Neuronal stem cell (in vitro differentiated cells): ENCODE results near the gene JAML.

Experiments
- DNase-seq: peaks from one replicate; pipeline ENCODE4 v3.0.0-alpha.2; 2013; ENCODE audit warnings: low spot score
- H2AFZ ChIP-seq: one replicate; pipeline ENCODE4 v1.6.1; 2013; ENCODE audit warnings: mild to moderate bottlenecking, low read length, inconsistent platforms
- H2AK5ac ChIP-seq: 2 replicates; pipeline ENCODE4 v1.6.1; 2013; ENCODE audit warnings: low read depth, mild to moderate bottlenecking, inconsistent platforms, low read length, moderate library complexity, mixed read lengths
- H2BK120ac ChIP-seq: 2 replicates; pipeline ENCODE4 v1.6.1; 2013; ENCODE audit warnings: low read depth, mild to moderate bottlenecking, inconsistent platforms, low read length, moderate library complexity, mixed read lengths
- H2BK12ac ChIP-seq: one replicate; pipeline ENCODE4 v1.6.1; 2013; ENCODE audit warnings: low read length, inconsistent platforms
- H2BK15ac ChIP-seq: 2 replicates; pipeline ENCODE4 v1.6.1; 2013; ENCODE audit warnings: mild to moderate bottlenecking, low read length, inconsistent platforms, mixed read lengths
- H2BK5ac ChIP-seq: one replicate; pipeline ENCODE4 v1.6.1; 2013; ENCODE audit warnings: inconsistent platforms, mild to moderate bottlenecking, low read length, moderate library complexity
- H3K14ac ChIP-seq: one replicate; pipeline ENCODE4 v1.6.1; 2013; ENCODE audit warnings: low read length, inconsistent platforms
- H3K18ac ChIP-seq: 2 replicates; pipeline ENCODE4 v1.6.1; 2013; ENCODE audit warnings: low read length, inconsistent platforms
- H3K23ac ChIP-seq: 2 replicates; pipeline ENCODE4 v1.6.1; 2013; ENCODE audit warnings: low read depth, mild to moderate bottlenecking, mixed read lengths, low read length, inconsistent platforms; ENCODE audit not compliant: poor library complexity
- H3K27ac ChIP-seq: replicated peaks from 3 replicates; pipeline ENCODE4 v1.5.1; 2013; ENCODE audit warnings: low read length, inconsistent platforms
- H3K27me3 ChIP-seq, 3 experiments: 2 replicates each; pipeline ENCODE4 v1.6.1; 2013; ENCODE audit warnings: low read length in 3 of 3, mild to moderate bottlenecking in 2 of 3, inconsistent platforms in 1 of 3, low read depth in 1 of 3, mixed read lengths in 1 of 3, moderate library complexity in 1 of 3; ENCODE audit not compliant: control insufficient read depth in 3 of 3, insufficient read depth in 3 of 3
- H3K36me3 ChIP-seq, 2 donors: replicated peaks in 1 of 2; 2 replicates each; pipeline ENCODE4 v1.6.1; 2013; ENCODE audit warnings: low read length in 2 of 2; ENCODE audit not compliant: control insufficient read depth in 2 of 2, insufficient read depth in 2 of 2
- H3K4ac ChIP-seq: 2 replicates; pipeline ENCODE4 v1.6.1; 2013; ENCODE audit warnings: inconsistent platforms, mild to moderate bottlenecking, low read length, moderate library complexity
- H3K4me1 ChIP-seq, 2 donors: 1 replicate in 1 of 2; 2 replicates in 1 of 2; pipeline ENCODE4 v1.6.1; 2013; ENCODE audit warnings: low read length in 2 of 2, low read depth in 1 of 2; ENCODE audit not compliant: control insufficient read depth in 2 of 2, insufficient read depth in 1 of 2
- H3K4me2 ChIP-seq: one replicate; pipeline ENCODE4 v1.6.1; 2013; ENCODE audit warnings: mild to moderate bottlenecking, low read length, inconsistent platforms; ENCODE audit not compliant: insufficient read depth, poor library complexity, severe bottlenecking
- H3K4me3 ChIP-seq, 2 donors: 2 replicates each; pipeline ENCODE4 v1.5.1; 2013; ENCODE audit warnings: low read length in 2 of 2, mild to moderate bottlenecking in 2 of 2, inconsistent platforms in 1 of 2, moderate library complexity in 1 of 2
- H3K79me1 ChIP-seq: one replicate; pipeline ENCODE4 v1.6.1; 2013; ENCODE audit warnings: low read depth, mild to moderate bottlenecking, inconsistent platforms, low read length, moderate library complexity
- H3K9ac ChIP-seq: one replicate; pipeline ENCODE4 v1.6.1; 2013; ENCODE audit warnings: mild to moderate bottlenecking, low read depth, low read length, inconsistent platforms; ENCODE audit not compliant: poor library complexity
- H3K9me3 ChIP-seq, 2 donors: replicated peaks in 1 of 2; 2 replicates each; pipeline versions ENCODE3 to v1.6.1; 2013; ENCODE audit warnings: low read length in 2 of 2, mild to moderate bottlenecking in 2 of 2, inconsistent platforms in 1 of 2, low read depth in 1 of 2, mixed read lengths in 1 of 2, moderate library complexity in 1 of 2; ENCODE audit not compliant: control insufficient read depth in 2 of 2, insufficient read depth in 1 of 2
- H4K8ac ChIP-seq: one replicate; pipeline ENCODE4 v1.6.1; 2013; ENCODE audit warnings: low read depth, mild to moderate bottlenecking, inconsistent platforms, low read length, moderate library complexity
- H4K91ac ChIP-seq: one replicate; pipeline ENCODE4 v1.6.1; 2013; ENCODE audit warnings: low read length, low read depth, mild to moderate bottlenecking, inconsistent platforms; ENCODE audit not compliant: poor library complexity
- WGBS, 2 donors: extraction: QIAGEN DNeasy Blood & Tissue Kit; methylation state at CpG; one replicate each; pipeline ENCODE4 v1.1.7; 2013; ENCODE audit warnings: missing lambda C conversion rate in 2 of 2, mixed read lengths in 1 of 2; ENCODE audit not compliant: insufficient read length in 2 of 2, insufficient replicate concordance in 1 of 2; ENCODE audit errors: extremely low coverage in 2 of 2; 5-methylcytosine and 5-hydroxymethylcytosine counted together

Gene JAML

GRCh38 chr11:118202599-118203422 lies 22.0 kb downstream of the JAML start:
- no peak overlapping the region for H3K27ac ChIP-seq
- no peak overlapping the region for H2BK120ac ChIP-seq
- H3K4me1 ChIP-seq = peaks cover 0 to 2% of the 10 kb centered on the region in 2 donors
- no peak overlapping the region for H3K18ac ChIP-seq
- peak overlapping the region; percentile 13 for H2AK5ac ChIP-seq
- no peak overlapping the region for H3K4me2 ChIP-seq
- H2BK12ac ChIP-seq = no peak overlapping the region
- no peak overlapping the region for H4K8ac ChIP-seq
- no peak overlapping the region for H3K4me3 ChIP-seq
- H2BK15ac ChIP-seq = peak overlapping the region; percentile 37
- no CpG with 5 or more reads among the region's 7 CpGs for WGBS, 2 donors
- H3K9ac ChIP-seq = no peak overlapping the region
- no peak overlapping the region for H3K14ac ChIP-seq
- no peaks in the 10 kb centered on the region for H3K9me3 ChIP-seq
- H3K79me1 ChIP-seq = no peaks in the 10 kb centered on the region
- H4K91ac ChIP-seq = no peak overlapping the region
- H3K36me3 ChIP-seq = no peaks in the 10 kb centered on the region
- no peak for DNase-seq
- no peak overlapping the region for H2BK5ac ChIP-seq
- peaks cover 2 to 57% (median 2%) of the 10 kb centered on the region in 3 experiments for H3K27me3 ChIP-seq
- H2AFZ ChIP-seq = no peak overlapping the region
- no peak overlapping the region for H3K23ac ChIP-seq
- no peak overlapping the region for H3K4ac ChIP-seq

DNA sequence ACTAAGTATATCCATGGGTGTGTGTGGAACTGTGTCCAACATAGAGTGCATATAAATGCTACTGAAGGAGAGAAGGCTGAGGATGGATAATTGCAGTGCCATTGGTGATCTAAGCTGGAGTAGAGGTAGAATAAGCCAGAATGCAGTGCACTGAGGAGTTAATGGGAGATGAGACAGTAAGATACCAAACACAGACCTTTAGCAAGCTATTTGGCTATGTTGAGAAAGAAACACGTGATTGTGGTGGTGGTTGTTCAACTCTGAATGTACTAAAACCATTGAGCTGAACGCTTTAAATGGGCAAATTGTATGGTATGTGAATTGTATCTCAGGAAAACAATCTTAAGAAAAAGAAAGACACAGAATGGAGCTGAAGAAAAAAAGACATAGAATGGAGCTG lies 22.8 kb downstream of the JAML start:
- no CpG with 5 or more reads among the region's 2 CpGs for WGBS, 2 donors
- no peak overlapping the region for H2AFZ ChIP-seq
- H3K4me1 ChIP-seq = peaks cover 0 to 2% of the 10 kb centered on the region in 2 donors
- H3K36me3 ChIP-seq = no peaks in the 10 kb centered on the region
- no peak overlapping the region for H3K9ac ChIP-seq
- no peak overlapping the region for H4K91ac ChIP-seq
- H3K27me3 ChIP-seq = peaks cover 2 to 51% (median 2%) of the 10 kb centered on the region in 3 experiments
- no peak overlapping the region for H2BK12ac ChIP-seq
- no peak overlapping the region for H2BK5ac ChIP-seq
- no peak overlapping the region for H3K4ac ChIP-seq
- DNase-seq = no peak
- no peaks in the 10 kb centered on the region for H3K79me1 ChIP-seq
- H4K8ac ChIP-seq = no peak overlapping the region
- H2AK5ac ChIP-seq = no peak overlapping the region
- no peak overlapping the region for H2BK120ac ChIP-seq
- H3K4me2 ChIP-seq = no peak overlapping the region
- H2BK15ac ChIP-seq = no peak overlapping the region
- no peak overlapping the region for H3K23ac ChIP-seq
- no peak overlapping the region for H3K4me3 ChIP-seq
- H3K14ac ChIP-seq = no peak overlapping the region
- no peaks in the 10 kb centered on the region for H3K9me3 ChIP-seq
- no peak overlapping the region for H3K27ac ChIP-seq
- H3K18ac ChIP-seq = no peak overlapping the region

DNA sequence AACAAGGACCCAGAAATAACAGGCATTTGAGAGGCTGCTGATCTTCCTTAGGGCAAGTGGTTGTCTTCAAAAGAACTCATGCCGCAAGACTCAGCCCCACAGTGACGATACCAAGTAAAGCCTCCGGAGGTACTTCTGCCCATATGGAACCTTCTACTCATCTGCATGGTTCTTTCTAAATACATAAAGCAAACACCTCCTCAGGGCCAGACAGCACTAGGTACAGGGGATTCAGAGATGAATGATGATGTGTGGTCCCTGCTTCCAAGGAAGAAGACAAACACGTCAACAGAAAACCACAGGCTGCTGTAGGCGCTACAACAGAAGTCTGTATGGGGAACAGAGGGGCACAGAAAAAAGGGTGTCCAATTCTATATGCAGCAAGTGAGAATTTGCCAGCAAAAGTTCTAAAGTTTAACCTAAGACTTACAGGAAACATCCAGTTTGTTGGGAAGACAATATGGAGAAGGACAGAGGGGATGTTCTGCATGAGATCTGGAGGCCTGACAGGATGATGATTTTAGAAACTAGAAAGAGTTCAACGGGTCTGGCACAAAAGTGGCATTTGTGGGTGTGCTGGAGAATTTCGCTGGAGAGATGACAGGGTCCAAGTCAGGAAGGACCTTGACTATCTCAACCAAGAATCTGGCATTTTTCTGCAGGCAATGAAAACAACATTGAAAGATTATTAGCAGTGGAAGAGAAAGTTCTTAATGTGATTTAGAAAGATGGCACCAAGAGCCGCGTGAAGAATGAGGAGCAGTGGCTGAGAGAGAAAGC lies 23.7 kb downstream of the JAML start:
- no peak overlapping the region for H3K14ac ChIP-seq
- no peak overlapping the region for H3K23ac ChIP-seq
- H2BK5ac ChIP-seq = no peak overlapping the region
- no peaks in the 10 kb centered on the region for H3K79me1 ChIP-seq
- no peak overlapping the region for H3K9ac ChIP-seq
- H3K4ac ChIP-seq = no peak overlapping the region
- H3K18ac ChIP-seq = no peak overlapping the region
- WGBS, 2 donors = no CpG with 5 or more reads among the region's 9 CpGs
- H4K91ac ChIP-seq = no peak overlapping the region
- no peak overlapping the region for H2BK12ac ChIP-seq
- H3K36me3 ChIP-seq = no peaks in the 10 kb centered on the region
- H3K4me2 ChIP-seq = no peak overlapping the region
- no peak overlapping the region for H2BK15ac ChIP-seq
- H3K27ac ChIP-seq = no peak overlapping the region
- peaks cover 2 to 46% (median 2%) of the 10 kb centered on the region in 3 experiments for H3K27me3 ChIP-seq
- no peaks in the 10 kb centered on the region for H3K4me1 ChIP-seq
- DNase-seq = no peak
- H3K4me3 ChIP-seq = no peak overlapping the region
- no peak overlapping the region for H2BK120ac ChIP-seq
- H4K8ac ChIP-seq = no peak overlapping the region
- H2AK5ac ChIP-seq = no peak overlapping the region
- no peak overlapping the region for H2AFZ ChIP-seq
- no peaks in the 10 kb centered on the region for H3K9me3 ChIP-seq

GRCh38 chr11:118200497-118200896 lies 24.3 kb downstream of the JAML start:
- no peaks in the 10 kb centered on the region for H3K36me3 ChIP-seq
- H3K4me1 ChIP-seq = no peaks in the 10 kb centered on the region
- H3K79me1 ChIP-seq = no peaks in the 10 kb centered on the region
- no peak overlapping the region for H3K18ac ChIP-seq
- no peak overlapping the region for H3K14ac ChIP-seq
- no peak overlapping the region for H3K27ac ChIP-seq
- no peak overlapping the region for H3K4me3 ChIP-seq
- H3K4me2 ChIP-seq = no peak overlapping the region
- H2BK15ac ChIP-seq = no peak overlapping the region
- no peak overlapping the region for H3K4ac ChIP-seq
- DNase-seq = no peak
- no peak overlapping the region for H3K23ac ChIP-seq
- H3K27me3 ChIP-seq = peaks cover 0 to 40% (median 2%) of the 10 kb centered on the region in 3 experiments
- H4K8ac ChIP-seq = no peak overlapping the region
- H3K9me3 ChIP-seq = no peaks in the 10 kb centered on the region
- H2BK12ac ChIP-seq = no peak overlapping the region
- no peak overlapping the region for H2BK120ac ChIP-seq
- no peak overlapping the region for H2AK5ac ChIP-seq
- WGBS, 2 donors = no CpG with 5 or more reads among the region's 5 CpGs
- no peak overlapping the region for H2AFZ ChIP-seq
- no peak overlapping the region for H2BK5ac ChIP-seq
- peak overlapping the region; percentile 30 for H3K9ac ChIP-seq
- no peak overlapping the region for H4K91ac ChIP-seq
